Measurements from ENCODE around the gene THPO. TPM values are rescaled to one million over a fixed set of nuclear protein-coding genes. Genes with fewer than 3 reads are reported as not detected.

Gene THPO
- total and polyA plus RNA-seq, 10 of the 15 experiments (the other 5 are each of a cell fraction or from before 2014, with no cell fraction given): not detected

DNA sequence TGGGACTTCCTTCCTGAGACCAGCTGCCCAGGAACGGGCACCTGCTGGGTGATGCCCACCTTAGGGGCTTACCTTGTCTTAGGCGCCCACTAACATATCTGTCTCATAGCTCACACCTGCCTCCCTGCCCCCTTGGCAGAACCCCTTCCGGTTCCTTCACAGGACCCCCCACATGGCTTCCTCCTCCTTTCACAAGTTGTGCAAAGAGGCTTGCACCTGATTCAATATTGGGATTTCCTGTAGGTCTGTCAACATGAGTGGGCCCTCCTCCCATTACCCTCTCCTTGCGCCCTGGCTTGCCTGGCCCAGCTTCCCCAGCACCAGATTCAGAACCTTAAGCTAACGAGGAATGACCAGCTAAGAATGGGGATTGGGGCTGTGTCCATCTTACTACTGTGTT is 633 bp downstream of the THPO start:
- TF ChIP-seq TCF12 (IDR thresholded peaks at IDR 0.05; ENCODE audit: low read depth, low read length): no peak
- no peak for TF ChIP-seq RELA (IDR thresholded peaks at IDR 0.05; ENCODE audit: borderline replicate concordance, partially characterized antibody)
- TF ChIP-seq, protein P1, sequence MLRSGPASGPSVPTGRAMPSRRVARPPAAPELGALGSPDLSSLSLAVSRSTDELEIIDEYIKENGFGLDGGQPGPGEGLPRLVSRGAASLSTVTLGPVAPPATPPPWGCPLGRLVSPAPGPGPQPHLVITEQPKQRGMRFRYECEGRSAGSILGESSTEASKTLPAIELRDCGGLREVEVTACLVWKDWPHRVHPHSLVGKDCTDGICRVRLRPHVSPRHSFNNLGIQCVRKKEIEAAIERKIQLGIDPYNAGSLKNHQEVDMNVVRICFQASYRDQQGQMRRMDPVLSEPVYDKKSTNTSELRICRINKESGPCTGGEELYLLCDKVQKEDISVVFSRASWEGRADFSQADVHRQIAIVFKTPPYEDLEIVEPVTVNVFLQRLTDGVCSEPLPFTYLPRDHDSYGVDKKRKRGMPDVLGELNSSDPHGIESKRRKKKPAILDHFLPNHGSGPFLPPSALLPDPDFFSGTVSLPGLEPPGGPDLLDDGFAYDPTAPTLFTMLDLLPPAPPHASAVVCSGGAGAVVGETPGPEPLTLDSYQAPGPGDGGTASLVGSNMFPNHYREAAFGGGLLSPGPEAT (IDR thresholded peaks at IDR 0.05; ENCODE audit: low read depth): no peak
- TF ChIP-seq HCFC1 (IDR thresholded peaks at IDR 0.05; ENCODE audit: low read length): no peak
- TF ChIP-seq, protein P2, sequence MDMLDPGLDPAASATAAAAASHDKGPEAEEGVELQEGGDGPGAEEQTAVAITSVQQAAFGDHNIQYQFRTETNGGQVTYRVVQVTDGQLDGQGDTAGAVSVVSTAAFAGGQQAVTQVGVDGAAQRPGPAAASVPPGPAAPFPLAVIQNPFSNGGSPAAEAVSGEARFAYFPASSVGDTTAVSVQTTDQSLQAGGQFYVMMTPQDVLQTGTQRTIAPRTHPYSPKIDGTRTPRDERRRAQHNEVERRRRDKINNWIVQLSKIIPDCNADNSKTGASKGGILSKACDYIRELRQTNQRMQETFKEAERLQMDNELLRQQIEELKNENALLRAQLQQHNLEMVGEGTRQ (IDR thresholded peaks at IDR 0.05; ENCODE audit: borderline replicate concordance, low read depth, low read length): no peak
- TF ChIP-seq POU2F2 (IDR thresholded peaks at IDR 0.05; ENCODE audit: borderline replicate concordance, low read depth, low read length): no peak
- TF ChIP-seq MXI1 (IDR thresholded peaks at IDR 0.05; ENCODE audit: low read depth, low read length): no peak
- no peak for TF ChIP-seq SP1 (IDR thresholded peaks at IDR 0.05; ENCODE audit: low read depth, low read length)
- TF ChIP-seq, protein P3, sequence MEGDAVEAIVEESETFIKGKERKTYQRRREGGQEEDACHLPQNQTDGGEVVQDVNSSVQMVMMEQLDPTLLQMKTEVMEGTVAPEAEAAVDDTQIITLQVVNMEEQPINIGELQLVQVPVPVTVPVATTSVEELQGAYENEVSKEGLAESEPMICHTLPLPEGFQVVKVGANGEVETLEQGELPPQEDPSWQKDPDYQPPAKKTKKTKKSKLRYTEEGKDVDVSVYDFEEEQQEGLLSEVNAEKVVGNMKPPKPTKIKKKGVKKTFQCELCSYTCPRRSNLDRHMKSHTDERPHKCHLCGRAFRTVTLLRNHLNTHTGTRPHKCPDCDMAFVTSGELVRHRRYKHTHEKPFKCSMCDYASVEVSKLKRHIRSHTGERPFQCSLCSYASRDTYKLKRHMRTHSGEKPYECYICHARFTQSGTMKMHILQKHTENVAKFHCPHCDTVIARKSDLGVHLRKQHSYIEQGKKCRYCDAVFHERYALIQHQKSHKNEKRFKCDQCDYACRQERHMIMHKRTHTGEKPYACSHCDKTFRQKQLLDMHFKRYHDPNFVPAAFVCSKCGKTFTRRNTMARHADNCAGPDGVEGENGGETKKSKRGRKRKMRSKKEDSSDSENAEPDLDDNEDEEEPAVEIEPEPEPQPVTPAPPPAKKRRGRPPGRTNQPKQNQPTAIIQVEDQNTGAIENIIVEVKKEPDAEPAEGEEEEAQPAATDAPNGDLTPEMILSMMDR (IDR thresholded peaks at IDR 0.05 in 2 of 3, conservative IDR thresholded peaks at IDR 0.05 in 1 of 3; ENCODE audit: control insufficient read depth in 2 of 3, extremely low read depth in 1 of 3, insufficient read depth in 1 of 3, low read depth in 3 of 3, low read length in 3 of 3): no peak
- TF ChIP-seq, protein P4, sequence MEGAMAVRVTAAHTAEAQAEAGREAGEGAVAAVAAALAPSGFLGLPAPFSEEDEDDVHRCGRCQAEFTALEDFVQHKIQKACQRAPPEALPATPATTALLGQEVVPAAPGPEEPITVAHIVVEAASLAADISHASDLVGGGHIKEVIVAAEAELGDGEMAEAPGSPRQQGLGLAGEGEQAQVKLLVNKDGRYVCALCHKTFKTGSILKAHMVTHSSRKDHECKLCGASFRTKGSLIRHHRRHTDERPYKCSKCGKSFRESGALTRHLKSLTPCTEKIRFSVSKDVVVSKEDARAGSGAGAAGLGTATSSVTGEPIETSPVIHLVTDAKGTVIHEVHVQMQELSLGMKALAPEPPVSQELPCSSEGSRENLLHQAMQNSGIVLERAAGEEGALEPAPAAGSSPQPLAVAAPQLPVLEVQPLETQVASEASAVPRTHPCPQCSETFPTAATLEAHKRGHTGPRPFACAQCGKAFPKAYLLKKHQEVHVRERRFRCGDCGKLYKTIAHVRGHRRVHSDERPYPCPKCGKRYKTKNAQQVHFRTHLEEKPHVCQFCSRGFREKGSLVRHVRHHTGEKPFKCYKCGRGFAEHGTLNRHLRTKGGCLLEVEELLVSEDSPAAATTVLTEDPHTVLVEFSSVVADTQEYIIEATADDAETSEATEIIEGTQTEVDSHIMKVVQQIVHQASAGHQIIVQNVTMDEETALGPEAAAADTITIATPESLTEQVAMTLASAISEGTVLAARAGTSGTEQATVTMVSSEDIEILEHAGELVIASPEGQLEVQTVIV (IDR thresholded peaks at IDR 0.05; ENCODE audit: borderline replicate concordance, partially characterized antibody): no peak
- Histone ChIP-seq H3K4me1 (ENCODE audit: control insufficient read depth, insufficient read depth, low read length) (no peaks in the 10 kb centered on the region), H3K4me3 (no peak overlapping the region), H3K4me2 (ENCODE audit: control insufficient read depth, insufficient read depth) (no peak overlapping the region), H2AFZ (ENCODE audit: control insufficient read depth, low read depth, low read length) (no peak overlapping the region), H3K36me3 (ENCODE audit: control insufficient read depth in 2 of 2, insufficient read depth in 2 of 2, low read length in 1 of 2) (no peaks in the 10 kb centered on the region), H4K20me1 (ENCODE audit: control insufficient read depth, insufficient read depth) (no peaks in the 10 kb centered on the region), H3K79me2 (ENCODE audit: control insufficient read depth, insufficient read depth, low read length) (no peaks in the 10 kb centered on the region), H3K9me3 (replicated peaks; ENCODE audit: control insufficient read depth, insufficient read depth, low read length) (no peaks in the 10 kb centered on the region), H3K27me3 (replicated peaks in 1 of 2; ENCODE audit: control insufficient read depth in 2 of 2, insufficient read depth in 2 of 2, low read length in 1 of 2) (peaks cover 14 to 21% of the 10 kb centered on the region in 2 experiments), H3K27ac (ENCODE audit: control insufficient read depth, insufficient read depth) (no peak overlapping the region), H3K9ac (ENCODE audit: control insufficient read depth, insufficient read depth, low read length) (no peak overlapping the region)
- ChIA-PET RAD21 (ENCODE audit: unreplicated experiment) (no interaction called here), SMC1A (ENCODE audit: uncharacterized antibody, unreplicated experiment) (no interaction called here), CTCF (interaction anchor here (0.6 kb wide), 1 partner anchor 137 kb away, joined by 3 read pairs; no protein-coding TSS in a partner anchor), POLR2A (no interaction called here)
- ATAC-seq (no peak), DNase-seq (ENCODE audit: low read depth, low spot score) (no peak), FAIRE-seq (no peak)
- in situ Hi-C loops (cut with MboI) (no loop called here), intact Hi-C loops (cut with micrococcal nuclease; ENCODE audit: unreplicated experiment) (no loop called here)
- no TSS peak for BruUV-seq (replicated peaks)
- WGBS (ENCODE audit: insufficient coverage, insufficient replicate concordance, low lambda C conversion rate, missing lambda C conversion rate): 33% methylated on average over 5 of the region's 5 CpGs
